HepG2 (cell line): ENCODE data around the gene CBX2. TPM values are rescaled to one million over a fixed set of nuclear protein-coding genes. Genes with fewer than 3 reads are reported as not detected.

Experiments used
- JUND ChIP-seq: sonication (generic); formaldehyde crosslinking; IDR thresholded peaks from 2 replicates; pipeline ENCODE4 v1.8.0; 2022; ENCODE audit warnings: mild to moderate bottlenecking, missing genetic modification reagents
- KAT2B ChIP-seq: fragments of 150-350 bp; IDR thresholded peaks from 2 replicates; pipeline ENCODE4 v1.6.1; 2014; ENCODE audit warnings: low read depth, low read length, borderline replicate concordance
- PAXIP1 ChIP-seq: sonication (generic); formaldehyde crosslinking; conservative IDR thresholded peaks from 2 replicates; pipeline ENCODE4 v1.4.0; 2020; ENCODE audit warnings: mild to moderate bottlenecking, missing genetic modification reagents, moderate library complexity
- PLSCR1 ChIP-seq: sonication (generic); formaldehyde crosslinking; IDR thresholded peaks from 2 replicates; pipeline ENCODE4 v1.5.0; 2020; ENCODE audit warnings: missing genetic modification reagents, mild to moderate bottlenecking, borderline replicate concordance
- PRDM4 ChIP-seq: sonication (generic); formaldehyde crosslinking; IDR thresholded peaks from 2 replicates; pipeline ENCODE4 v1.9.0; 2021; ENCODE audit warnings: missing genetic modification reagents, borderline replicate concordance
- SRSF9 ChIP-seq: fragments of 200-400 bp; formaldehyde crosslinking; IDR thresholded peaks from 2 replicates; pipeline ENCODE4 v1.6.1; 2018; ENCODE audit warnings: borderline replicate concordance, mild to moderate bottlenecking, low read depth, low read length; ENCODE audit not compliant: insufficient read depth, poor library complexity, severe bottlenecking
- ZBTB2 ChIP-seq: sonication (generic); formaldehyde crosslinking; IDR thresholded peaks from 2 replicates; pipeline ENCODE4 v1.8.0; 2022; ENCODE audit warnings: low read depth, missing genetic modification reagents
- ZNF253 ChIP-seq: sonication (generic); formaldehyde crosslinking; IDR thresholded peaks from 2 replicates; pipeline ENCODE4 v1.8.0; 2022; ENCODE audit warnings: mild to moderate bottlenecking, missing genetic modification reagents, borderline replicate concordance
- ZNF513 ChIP-seq: sonication (generic); formaldehyde crosslinking; conservative IDR thresholded peaks from 2 replicates; pipeline ENCODE4 v1.5.0; 2020; ENCODE audit warnings: missing genetic modification reagents
- ZNF574 ChIP-seq: sonication (generic); formaldehyde crosslinking; IDR thresholded peaks from 2 replicates; pipeline ENCODE4 v1.4.0; 2020; ENCODE audit warnings: missing genetic modification reagents
- polyA plus RNA-seq, 8 experiments: library from polyadenylated mRNA; depleted of rRNA in 3 of 8; stranded (reverse) in 7 of 8; unstranded in 1 of 8; fragments of >200 nt; fragmentation: Illumina TruSeq in 4 of 8; extraction: Trizol in 4 of 8; gene quantifications; 2 replicates each; pipeline versions ENCODE4 v1.2.1 to v1.2.3, GENCODE V29; 2011 to 2016; ENCODE audit warnings: low read depth in 4 of 8, missing spikeins in 1 of 8, mixed read lengths in 1 of 8; ENCODE audit not compliant: insufficient read depth in 1 of 8
- total RNA-seq, 5 experiments: library from RNA; depleted of rRNA; stranded (reverse); fragments of >200 nt; fragmentation: Illumina TruSeq; extraction: Trizol; gene quantifications; 2 replicates each; pipeline ENCODE4 v1.2.3, GENCODE V29; 2016; ENCODE audit warnings: low read depth in 1 of 5

Gene CBX2
- total and polyA plus RNA-seq, 2 of the 13 experiments (the other 11 are each of a cell fraction or from before 2014, with no cell fraction given) = 14.5 to 31.1 TPM

GRCh38 chr17:79798299-79799173 is 20.6 kb downstream of the CBX2 start (continued):
- TF ChIP-seq PLSCR1 (CRISPR knock-in tag) (no peak), ZNF253 (0 out of 2 replicates have a peak, but pooled peaks have one; percentile 25), PAXIP1 (no peak), SRSF9 (no peak), ZBTB2 (CRISPR knock-in tag) (no peak), ZNF574 (CRISPR knock-in tag) (no peak; the same call in 1 of the 2 replicates), KAT2B (no peak), JUND (no peak), ZNF513 (CRISPR knock-in tag) (0 out of 2 replicates have a peak, but pooled peaks have one; percentile 16), PRDM4 (CRISPR knock-in tag) (no peak)
